Vagina (tissue), 2 donors: ENCODE data around the gene IKBKE.

Source experiments
- POLR2AphosphoS5 ChIP-seq, 2 donors: sonication (generic); formaldehyde crosslinking; IDR thresholded peaks; one replicate each; pipeline ENCODE4 v1.9.0; 2017; ENCODE audit warnings: antibody characterized with exemption in 2 of 2, mild to moderate bottlenecking in 2 of 2, low read depth in 1 of 2; ENCODE audit not compliant: insufficient read depth in 1 of 2
- TF ChIP-seq, protein P1 (sequence below), 3 experiments: fragments of 450-650 bp in 2 of 3; fragments of 200-600 bp in 1 of 3; sonication (generic) in 1 of 3; IDR thresholded peaks; one replicate each; pipeline ENCODE4 v1.5.1; 2017 to 2019; ENCODE audit warnings: antibody characterized with exemption in 3 of 3, mild to moderate bottlenecking in 2 of 3, moderate library complexity in 2 of 3

DNA sequence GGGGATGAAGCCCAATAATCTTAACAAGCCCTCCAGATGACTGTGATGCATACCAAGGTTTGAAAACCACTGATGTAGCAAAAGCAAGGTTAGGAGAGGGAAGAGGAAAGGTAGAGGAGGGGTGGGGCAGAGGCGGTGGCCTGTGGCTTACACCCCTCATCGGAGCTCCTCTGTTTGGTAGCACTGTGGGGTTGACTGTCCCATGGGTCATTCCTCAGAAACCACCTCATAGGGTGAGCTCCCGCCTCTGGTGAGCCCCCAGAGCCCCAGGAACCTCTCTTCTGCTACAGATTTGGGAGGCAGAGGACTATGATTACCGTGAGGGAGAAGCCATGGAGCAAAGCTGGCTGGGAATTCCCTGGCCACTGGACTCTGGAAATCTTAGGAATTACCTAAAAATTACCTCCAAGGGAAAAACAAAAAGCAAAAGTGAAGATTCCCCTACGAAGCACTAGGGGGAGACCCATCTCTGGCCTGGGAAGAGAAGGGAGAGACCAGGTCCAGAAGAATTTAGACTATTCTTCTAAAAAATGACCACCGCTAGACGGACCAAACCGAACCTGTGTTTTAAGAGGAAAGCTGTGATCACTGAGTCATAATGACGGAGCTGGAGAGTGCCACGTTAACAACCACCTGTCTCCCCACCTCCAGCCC is 35.6 kb downstream of the IKBKE start:
- TF ChIP-seq, protein P1, sequence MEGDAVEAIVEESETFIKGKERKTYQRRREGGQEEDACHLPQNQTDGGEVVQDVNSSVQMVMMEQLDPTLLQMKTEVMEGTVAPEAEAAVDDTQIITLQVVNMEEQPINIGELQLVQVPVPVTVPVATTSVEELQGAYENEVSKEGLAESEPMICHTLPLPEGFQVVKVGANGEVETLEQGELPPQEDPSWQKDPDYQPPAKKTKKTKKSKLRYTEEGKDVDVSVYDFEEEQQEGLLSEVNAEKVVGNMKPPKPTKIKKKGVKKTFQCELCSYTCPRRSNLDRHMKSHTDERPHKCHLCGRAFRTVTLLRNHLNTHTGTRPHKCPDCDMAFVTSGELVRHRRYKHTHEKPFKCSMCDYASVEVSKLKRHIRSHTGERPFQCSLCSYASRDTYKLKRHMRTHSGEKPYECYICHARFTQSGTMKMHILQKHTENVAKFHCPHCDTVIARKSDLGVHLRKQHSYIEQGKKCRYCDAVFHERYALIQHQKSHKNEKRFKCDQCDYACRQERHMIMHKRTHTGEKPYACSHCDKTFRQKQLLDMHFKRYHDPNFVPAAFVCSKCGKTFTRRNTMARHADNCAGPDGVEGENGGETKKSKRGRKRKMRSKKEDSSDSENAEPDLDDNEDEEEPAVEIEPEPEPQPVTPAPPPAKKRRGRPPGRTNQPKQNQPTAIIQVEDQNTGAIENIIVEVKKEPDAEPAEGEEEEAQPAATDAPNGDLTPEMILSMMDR (IDR thresholded peaks at IDR 0.05) = peak in 1 of 3 experiments; percentile 19
- TF ChIP-seq POLR2AphosphoS5 (IDR thresholded peaks at IDR 0.05; ENCODE audit: insufficient read depth in 1 of 2, low read depth in 1 of 2) = no peak
